Measurements from ENCODE around the gene BICRAL.

BICRAL gene

DNA sequence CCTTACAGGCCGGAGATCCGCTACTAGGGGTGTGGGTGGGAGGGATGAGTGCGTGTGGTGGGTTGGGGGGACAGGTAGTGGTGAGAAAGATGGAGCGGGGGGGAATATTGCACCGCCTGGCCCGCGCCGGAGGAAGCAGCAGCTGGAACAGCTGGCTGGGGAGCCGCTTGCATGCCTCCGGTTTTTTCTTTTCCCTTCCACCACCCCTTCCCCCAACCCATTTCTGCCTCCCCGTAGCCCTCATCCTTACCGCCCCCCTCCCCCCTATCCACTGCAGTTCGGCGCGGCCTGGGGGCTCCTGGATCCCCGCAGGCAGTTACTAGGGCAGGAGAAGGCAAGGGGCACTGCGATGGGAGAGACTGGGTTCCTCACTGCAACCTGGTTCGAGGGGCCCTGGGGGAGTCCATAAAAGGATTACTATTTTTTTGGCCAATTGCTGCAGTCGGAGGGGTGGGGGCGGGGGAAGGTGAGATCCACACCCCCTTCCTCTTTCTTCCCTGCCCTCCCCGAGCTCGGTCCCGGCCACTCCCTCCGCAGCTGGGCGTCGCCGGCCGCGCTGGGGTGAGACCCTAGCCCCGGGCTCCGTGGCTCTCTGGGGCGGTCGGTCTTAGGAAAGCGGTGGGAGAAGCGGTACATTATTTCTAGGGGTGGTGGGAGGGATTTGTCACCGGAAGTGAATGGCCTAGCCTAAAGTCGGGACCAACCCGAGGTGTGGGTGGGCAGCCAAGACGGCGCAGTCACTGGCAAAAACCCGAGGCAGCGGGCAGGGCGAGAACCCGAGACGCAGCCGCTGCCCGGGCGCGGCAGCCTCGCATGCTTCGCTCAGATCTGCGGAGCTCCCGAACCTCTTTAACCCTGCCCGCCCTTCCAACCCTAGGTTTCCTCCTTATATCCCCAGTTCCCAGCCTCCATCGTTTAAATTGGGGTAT lies 35.1 kb upstream of the BICRAL start:
- TF ChIP-seq, protein P1, sequence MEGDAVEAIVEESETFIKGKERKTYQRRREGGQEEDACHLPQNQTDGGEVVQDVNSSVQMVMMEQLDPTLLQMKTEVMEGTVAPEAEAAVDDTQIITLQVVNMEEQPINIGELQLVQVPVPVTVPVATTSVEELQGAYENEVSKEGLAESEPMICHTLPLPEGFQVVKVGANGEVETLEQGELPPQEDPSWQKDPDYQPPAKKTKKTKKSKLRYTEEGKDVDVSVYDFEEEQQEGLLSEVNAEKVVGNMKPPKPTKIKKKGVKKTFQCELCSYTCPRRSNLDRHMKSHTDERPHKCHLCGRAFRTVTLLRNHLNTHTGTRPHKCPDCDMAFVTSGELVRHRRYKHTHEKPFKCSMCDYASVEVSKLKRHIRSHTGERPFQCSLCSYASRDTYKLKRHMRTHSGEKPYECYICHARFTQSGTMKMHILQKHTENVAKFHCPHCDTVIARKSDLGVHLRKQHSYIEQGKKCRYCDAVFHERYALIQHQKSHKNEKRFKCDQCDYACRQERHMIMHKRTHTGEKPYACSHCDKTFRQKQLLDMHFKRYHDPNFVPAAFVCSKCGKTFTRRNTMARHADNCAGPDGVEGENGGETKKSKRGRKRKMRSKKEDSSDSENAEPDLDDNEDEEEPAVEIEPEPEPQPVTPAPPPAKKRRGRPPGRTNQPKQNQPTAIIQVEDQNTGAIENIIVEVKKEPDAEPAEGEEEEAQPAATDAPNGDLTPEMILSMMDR (conservative IDR thresholded peaks at IDR 0.05; ENCODE audit: low read depth, low read length): no peak
- H3K27me3 ChIP-seq (ENCODE audit: insufficient read depth, low read depth): no peaks in the 10 kb centered on the region
- H3K4me2 ChIP-seq: peak overlapping the region; percentile 80
- H3K4me3 ChIP-seq (IDR thresholded peaks at IDR 0.05; ENCODE audit: insufficient read depth, low read depth, low read length): no peak overlapping the region
- peaks cover 7% of the 10 kb centered on the region; the same call in 1 of the 2 replicates for H4K20me1 ChIP-seq (ENCODE audit: insufficient read depth)
- peak overlapping the region; percentile 91 for H3K9ac ChIP-seq
- peak overlapping the region; percentile 79 for H2AFZ ChIP-seq (ENCODE audit: low read depth)
- no peaks in the 10 kb centered on the region for H3K36me3 ChIP-seq (ENCODE audit: insufficient read depth)
- peaks cover 22% of the 10 kb centered on the region for H3K4me1 ChIP-seq (ENCODE audit: low read depth, poor library complexity, severe bottlenecking)
- peak overlapping the region; percentile 94 for H3K27ac ChIP-seq
- peaks cover 22% of the 10 kb centered on the region for H3K79me2 ChIP-seq (ENCODE audit: insufficient read depth, low read depth)

DNA sequence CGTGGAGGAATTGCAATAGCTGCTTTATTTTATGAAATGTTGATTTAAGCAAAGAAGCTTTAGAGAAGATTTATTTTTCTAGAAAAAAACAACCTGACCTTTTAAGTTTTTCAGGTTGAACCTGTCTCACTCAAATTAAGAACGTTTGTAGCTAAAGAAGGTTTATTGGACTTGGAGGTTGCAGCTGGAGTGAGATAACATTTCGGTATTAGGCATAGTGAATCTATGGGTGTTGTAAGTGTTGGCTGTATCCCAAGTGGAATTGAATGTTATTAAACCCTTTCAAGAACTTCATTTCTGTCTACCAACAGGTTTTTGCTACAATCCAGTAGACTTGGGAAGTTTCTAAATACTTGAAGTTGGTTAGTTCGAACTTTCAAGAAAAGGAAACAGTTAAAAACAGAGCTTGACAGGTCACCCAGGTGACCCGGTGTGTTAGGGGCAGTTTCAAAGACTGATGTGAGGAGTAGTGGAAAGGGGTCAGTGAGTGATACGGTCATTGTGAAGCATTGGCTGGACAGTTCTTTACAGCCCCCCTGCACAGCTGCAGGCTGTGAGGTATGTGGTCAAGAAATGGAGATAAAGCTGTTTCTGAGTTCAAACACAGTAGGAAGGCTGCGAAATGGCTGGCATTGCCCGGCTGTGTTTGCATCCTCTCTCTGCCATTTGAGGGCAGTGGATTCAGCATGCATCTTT lies 33.5 kb upstream of the BICRAL start:
- Histone ChIP-seq H3K4me3 (IDR thresholded peaks at IDR 0.05; ENCODE audit: insufficient read depth, low read depth, low read length) (no peak overlapping the region), H2AFZ (ENCODE audit: low read depth) (peak overlapping the region; percentile 79), H3K27ac (peak overlapping the region; percentile 94), H3K27me3 (ENCODE audit: insufficient read depth, low read depth) (no peaks in the 10 kb centered on the region), H3K4me1 (ENCODE audit: low read depth, poor library complexity, severe bottlenecking) (peaks cover 22% of the 10 kb centered on the region), H4K20me1 (ENCODE audit: insufficient read depth) (peaks cover 7% of the 10 kb centered on the region; the same call in 1 of the 2 replicates), H3K9ac (peak overlapping the region; percentile 91; the same call in 1 of the 2 replicates), H3K4me2 (peak overlapping the region; percentile 80), H3K79me2 (ENCODE audit: insufficient read depth, low read depth) (peaks cover 22% of the 10 kb centered on the region), H3K36me3 (ENCODE audit: insufficient read depth) (no peaks in the 10 kb centered on the region)
- TF ChIP-seq, protein P1 (conservative IDR thresholded peaks at IDR 0.05; ENCODE audit: low read depth, low read length): no peak

DNA sequence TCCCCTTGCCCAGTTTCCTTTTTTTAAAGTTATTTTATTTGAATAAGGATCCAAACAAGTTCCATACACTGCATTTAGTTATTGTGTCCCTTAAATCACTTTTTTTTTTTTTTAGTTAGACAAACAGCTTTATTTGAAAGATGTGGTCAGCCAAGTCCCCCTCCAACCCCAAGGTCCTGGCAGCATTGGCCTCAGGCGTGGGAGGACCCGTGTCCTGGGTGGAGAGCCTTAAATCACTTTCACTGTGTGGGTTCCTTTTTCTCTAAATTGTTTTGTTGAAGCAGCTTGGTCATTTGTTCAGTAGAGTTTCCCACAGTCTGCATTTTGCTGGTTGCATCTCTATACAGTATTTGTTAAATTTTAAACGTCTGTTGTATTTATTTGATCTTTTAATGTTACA lies 30.8 kb upstream of the BICRAL start:
- TF ChIP-seq, protein P1 (conservative IDR thresholded peaks at IDR 0.05; ENCODE audit: low read depth, low read length): no peak
- Histone ChIP-seq H3K36me3 (ENCODE audit: insufficient read depth) (no peaks in the 10 kb centered on the region), H2AFZ (ENCODE audit: low read depth) (no peak overlapping the region), H3K27ac (no peak overlapping the region), H3K4me2 (no peak overlapping the region), H3K79me2 (ENCODE audit: insufficient read depth, low read depth) (no peaks in the 10 kb centered on the region), H3K27me3 (ENCODE audit: insufficient read depth, low read depth) (no peaks in the 10 kb centered on the region), H3K9ac (no peak overlapping the region), H3K4me1 (ENCODE audit: low read depth, poor library complexity, severe bottlenecking) (peaks cover 14% of the 10 kb centered on the region), H4K20me1 (ENCODE audit: insufficient read depth) (no peaks in the 10 kb centered on the region), H3K4me3 (IDR thresholded peaks at IDR 0.05; ENCODE audit: insufficient read depth, low read depth, low read length) (no peak overlapping the region)

DNA sequence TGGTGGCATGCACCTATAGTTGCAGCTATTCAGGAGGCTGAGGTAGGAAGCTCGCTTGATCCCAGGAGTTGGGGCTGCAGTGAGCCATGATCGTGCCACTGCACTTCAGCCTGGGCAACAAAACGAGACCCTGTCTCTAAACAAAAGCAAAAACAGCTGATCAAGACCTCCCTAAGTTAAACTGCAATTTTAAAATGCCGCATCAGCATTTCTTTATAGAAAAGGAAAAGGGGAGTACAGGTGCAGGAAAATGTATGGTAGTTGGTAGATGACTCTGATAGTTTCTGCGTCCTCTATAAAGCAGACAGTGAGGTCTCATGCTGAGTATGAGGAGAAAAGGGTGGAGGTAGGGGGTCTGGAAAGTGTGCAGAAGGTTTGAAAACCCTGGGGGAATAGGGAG lies 27.1 kb upstream of the BICRAL start:
- Histone ChIP-seq H3K4me2 (no peak overlapping the region), H3K27ac (no peak overlapping the region), H2AFZ (ENCODE audit: low read depth) (no peak overlapping the region), H3K4me3 (IDR thresholded peaks at IDR 0.05; ENCODE audit: insufficient read depth, low read depth, low read length) (no peak overlapping the region), H3K36me3 (ENCODE audit: insufficient read depth) (no peaks in the 10 kb centered on the region), H3K9ac (no peak overlapping the region), H3K4me1 (ENCODE audit: low read depth, poor library complexity, severe bottlenecking) (no peaks in the 10 kb centered on the region), H4K20me1 (ENCODE audit: insufficient read depth) (no peaks in the 10 kb centered on the region), H3K27me3 (ENCODE audit: insufficient read depth, low read depth) (no peaks in the 10 kb centered on the region), H3K79me2 (ENCODE audit: insufficient read depth, low read depth) (no peaks in the 10 kb centered on the region)
- TF ChIP-seq, protein P1 (conservative IDR thresholded peaks at IDR 0.05; ENCODE audit: low read depth, low read length): no peak

Measured in KMS-11 (cell line).